ENCODE measurements around the gene TSHR.

DNA sequence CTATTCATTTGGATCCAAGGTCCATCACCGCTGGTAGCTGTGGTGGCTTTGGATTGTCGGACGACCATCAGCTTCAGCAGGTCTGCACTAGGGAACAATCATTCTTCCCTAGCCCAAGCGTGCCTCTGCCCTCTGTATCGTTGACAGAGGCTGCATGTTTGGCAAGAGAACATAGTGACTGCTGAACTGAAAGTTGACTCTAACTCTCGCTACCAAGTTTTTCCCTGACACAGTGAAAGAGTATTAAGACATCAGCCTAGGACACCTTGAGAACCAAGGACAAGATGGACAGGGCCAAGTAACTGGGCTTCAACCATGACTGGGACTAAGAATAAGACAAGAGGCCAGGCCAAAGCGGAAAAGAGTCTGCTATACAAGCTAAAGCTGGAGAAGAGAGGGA lies 26.3 kb downstream of the TSHR start:
- TF ChIP-seq, protein P1, sequence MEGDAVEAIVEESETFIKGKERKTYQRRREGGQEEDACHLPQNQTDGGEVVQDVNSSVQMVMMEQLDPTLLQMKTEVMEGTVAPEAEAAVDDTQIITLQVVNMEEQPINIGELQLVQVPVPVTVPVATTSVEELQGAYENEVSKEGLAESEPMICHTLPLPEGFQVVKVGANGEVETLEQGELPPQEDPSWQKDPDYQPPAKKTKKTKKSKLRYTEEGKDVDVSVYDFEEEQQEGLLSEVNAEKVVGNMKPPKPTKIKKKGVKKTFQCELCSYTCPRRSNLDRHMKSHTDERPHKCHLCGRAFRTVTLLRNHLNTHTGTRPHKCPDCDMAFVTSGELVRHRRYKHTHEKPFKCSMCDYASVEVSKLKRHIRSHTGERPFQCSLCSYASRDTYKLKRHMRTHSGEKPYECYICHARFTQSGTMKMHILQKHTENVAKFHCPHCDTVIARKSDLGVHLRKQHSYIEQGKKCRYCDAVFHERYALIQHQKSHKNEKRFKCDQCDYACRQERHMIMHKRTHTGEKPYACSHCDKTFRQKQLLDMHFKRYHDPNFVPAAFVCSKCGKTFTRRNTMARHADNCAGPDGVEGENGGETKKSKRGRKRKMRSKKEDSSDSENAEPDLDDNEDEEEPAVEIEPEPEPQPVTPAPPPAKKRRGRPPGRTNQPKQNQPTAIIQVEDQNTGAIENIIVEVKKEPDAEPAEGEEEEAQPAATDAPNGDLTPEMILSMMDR (IDR thresholded peaks at IDR 0.05): no peak
- TF ChIP-seq POLR2A (IDR thresholded peaks at IDR 0.05): no peak

Data from heart left ventricle (tissue), 13 donors.